Activated CD4-positive, alpha-beta T cell treated with anti-CD3 and anti-CD28 coated beads for 24 hours (primary cell): ENCODE data around the gene PIP5K1C.

Source experiments
- DNase-seq, 2 donors: peaks; one replicate each; pipeline ENCODE4 v3.0.0-alpha.2; 2020; ENCODE audit warnings: low read depth in 2 of 2

Gene PIP5K1C

GRCh38 chr19:3721887-3722442 is 21.7 kb upstream of the PIP5K1C start:
- DNase-seq: no peak

- DNase-seq: peak; percentile 85 to 87
Measured at GRCh38 chr19:3721131-3721886, 21.0 kb upstream of the PIP5K1C start.

GRCh38 chr19:3720349-3720917 is 20.2 kb upstream of the PIP5K1C start:
- no peak for DNase-seq

GRCh38 chr19:3719868-3720267 is 19.6 kb upstream of the PIP5K1C start:
- no peak for DNase-seq

- DNase-seq: no peak
Measured at GRCh38 chr19:3716147-3716668, 15.9 kb upstream of the PIP5K1C start.

- no peak for DNase-seq
Measured at GRCh38 chr19:3712663-3713611, 12.7 kb upstream of the PIP5K1C start.

- no peak for DNase-seq
Measured at GRCh38 chr19:3710265-3710812, 10.1 kb upstream of the PIP5K1C start.

GRCh38 chr19:3708207-3708931 is 8.1 kb upstream of the PIP5K1C start, which contains the start of gene TJP3:
Gene TJP3, plus strand, starts transcription at chr19:3708384. Its CDS starts 20,049 bp downstream, at chr19:3728433.
- DNase-seq: no peak

- no peak for DNase-seq
Measured at GRCh38 chr19:3707868-3708206, 7.6 kb upstream of the PIP5K1C start.

- DNase-seq: no peak
Measured at GRCh38 chr19:3701200-3701599, 932 bp upstream of the PIP5K1C start.

- DNase-seq: no peak
Measured at GRCh38 chr19:3699741-3700241, 477 bp downstream of the PIP5K1C start.

- no peak for DNase-seq
Measured at GRCh38 chr19:3698974-3699740, 1.1 kb downstream of the PIP5K1C start.

- no peak for DNase-seq
Measured at GRCh38 chr19:3698386-3698950, 1.8 kb downstream of the PIP5K1C start.

- DNase-seq: no peak
Measured at GRCh38 chr19:3697671-3698385, 2.4 kb downstream of the PIP5K1C start.

GRCh38 chr19:3697094-3697493 is 3.2 kb downstream of the PIP5K1C start:
- no peak for DNase-seq

GRCh38 chr19:3696660-3696995 is 3.6 kb downstream of the PIP5K1C start:
- no peak for DNase-seq

GRCh38 chr19:3695986-3696659 is 4.1 kb downstream of the PIP5K1C start:
- no peak for DNase-seq

- no peak for DNase-seq
Measured at GRCh38 chr19:3695124-3695733, 5.0 kb downstream of the PIP5K1C start.
